Panc1 (cell line): ENCODE data around the gene SLC35G2. TPM values are rescaled to one million over a fixed set of nuclear protein-coding genes. Genes with fewer than 3 reads are reported as not detected.
"Not testable (repeated sequence)": the region's sequence is repeated elsewhere in the genome, so short reads cannot be mapped to it uniquely, and the experiment has no call there.

ENCODE experiments used
- ATAC-seq: fragments of 200-7000 bp; cut with Tn5 transposase; 2 replicates; pipeline ENCODE4 v1.9.1; 2020; ENCODE audit warnings: mild to moderate bottlenecking, moderate library complexity
- BruUV-seq: library from RNA; stranded (reverse); fragments of 400-500 nt; replicated peaks from 2 replicates; lab custom pipeline; 2021; lab: Mats Ljungman, UMichigan
- CTCF ChIA-PET: fragments of 300-600 bp; sonication (Branson Sonifier 250); formaldehyde crosslinking; loops from one replicate; lab custom pipeline; 2022; ENCODE audit warnings: antibody characterized with exemption; lab: Charles Lee
- POLR2A ChIA-PET: fragments of 300-600 bp; sonication (Branson Sonifier 250); formaldehyde crosslinking; loops from one replicate; lab custom pipeline; 2022; ENCODE audit warnings: antibody characterized with exemption; lab: Charles Lee
- DNase-seq: peaks from one replicate; pipeline ENCODE4 v3.0.0-alpha.2; 2010; ENCODE audit warnings: low read depth, low spot score
- H3K27ac ChIP-seq: 2 replicates; pipeline ENCODE4 v1.5.1; 2011; ENCODE audit warnings: mild to moderate bottlenecking, low read length, inconsistent platforms
- H3K27me3 ChIP-seq: fragments of 200-500 bp; sonication (Bioruptor generic); 2 replicates; pipeline ENCODE4 v1.6.0; 2014; ENCODE audit warnings: low read length, inconsistent platforms; ENCODE audit not compliant: control insufficient read depth, insufficient read depth
- H3K36me3 ChIP-seq: fragments of 200-500 bp; sonication (Bioruptor generic); 2 replicates; pipeline ENCODE4 v1.5.1; 2014; ENCODE audit warnings: inconsistent platforms, mild to moderate bottlenecking, low read length, moderate library complexity; ENCODE audit not compliant: control insufficient read depth, insufficient read depth
- H3K4me1 ChIP-seq: 2 replicates; pipeline ENCODE4 v1.5.1; 2011; ENCODE audit warnings: inconsistent platforms, mild to moderate bottlenecking, low read length, moderate library complexity; ENCODE audit not compliant: control insufficient read depth, insufficient read depth
- H3K4me3 ChIP-seq, 2 experiments: 2 replicates each; pipeline ENCODE4 v1.5.1; 2011 to 2012; ENCODE audit warnings: low read depth in 2 of 2, low read length in 2 of 2, mild to moderate bottlenecking in 2 of 2, inconsistent platforms in 1 of 2, moderate library complexity in 1 of 2
- H3K9me3 ChIP-seq: fragments of 200-500 bp; sonication (Bioruptor generic); 2 replicates; pipeline ENCODE4 v1.5.1; 2014; ENCODE audit warnings: low read depth, mild to moderate bottlenecking, inconsistent platforms, low read length, moderate library complexity; ENCODE audit not compliant: control insufficient read depth, insufficient read depth
- CTCF ChIP-seq: fragments of 450-650 bp; IDR thresholded peaks from 2 replicates; pipeline ENCODE4 v1.5.1; 2017; ENCODE audit warnings: mild to moderate bottlenecking
- POLR2AphosphoS5 ChIP-seq: IDR thresholded peaks from 2 replicates; pipeline ENCODE4 v1.6.1; 2012; ENCODE audit warnings: mild to moderate bottlenecking, low read depth, low read length, moderate library complexity
- SIN3A ChIP-seq: IDR thresholded peaks from 2 replicates; pipeline ENCODE4 v1.6.1; 2012; ENCODE audit warnings: low read depth, mild to moderate bottlenecking, low read length, moderate library complexity, borderline replicate concordance; ENCODE audit not compliant: insufficient read depth
- TCF7L2 ChIP-seq: IDR thresholded peaks from 2 replicates; pipeline ENCODE4 v1.6.1; 2011; ENCODE audit warnings: mild to moderate bottlenecking, low read depth, low read length, inconsistent platforms
- in situ Hi-C: cut with HindIII; loops from 2 replicates; pipeline ENCODE4 v1.10.0; 2016; ENCODE audit warnings: low sequenced_read_pairs, low pct_unique_long_range_greater_than_20kb
- intact Hi-C: fragments of 100-400 bp; cut with micrococcal nuclease; formaldehyde crosslinking; loops from one replicate; pipeline ENCODE4 v1.10.0; 2022; ENCODE audit not compliant: unreplicated experiment
- total RNA-seq: library from RNA; stranded (reverse); gene quantifications from one replicate; pipeline ENCODE4 v1.2.1, GENCODE V29; 2021; ENCODE audit not compliant: unreplicated experiment
- TF ChIP-seq, protein P1 (sequence below), 2 experiments: IDR thresholded peaks; 2 replicates each; pipeline ENCODE4 v1.6.1; 2011 to 2012; ENCODE audit warnings: low read depth in 2 of 2, control low read depth in 1 of 2, low read length in 1 of 2, mild to moderate bottlenecking in 1 of 2, moderate library complexity in 1 of 2; ENCODE audit not compliant: insufficient read depth in 1 of 2

Gene SLC35G2
- total RNA-seq, 1 experiment from 2014 or later = 15.0 TPM

DNA sequence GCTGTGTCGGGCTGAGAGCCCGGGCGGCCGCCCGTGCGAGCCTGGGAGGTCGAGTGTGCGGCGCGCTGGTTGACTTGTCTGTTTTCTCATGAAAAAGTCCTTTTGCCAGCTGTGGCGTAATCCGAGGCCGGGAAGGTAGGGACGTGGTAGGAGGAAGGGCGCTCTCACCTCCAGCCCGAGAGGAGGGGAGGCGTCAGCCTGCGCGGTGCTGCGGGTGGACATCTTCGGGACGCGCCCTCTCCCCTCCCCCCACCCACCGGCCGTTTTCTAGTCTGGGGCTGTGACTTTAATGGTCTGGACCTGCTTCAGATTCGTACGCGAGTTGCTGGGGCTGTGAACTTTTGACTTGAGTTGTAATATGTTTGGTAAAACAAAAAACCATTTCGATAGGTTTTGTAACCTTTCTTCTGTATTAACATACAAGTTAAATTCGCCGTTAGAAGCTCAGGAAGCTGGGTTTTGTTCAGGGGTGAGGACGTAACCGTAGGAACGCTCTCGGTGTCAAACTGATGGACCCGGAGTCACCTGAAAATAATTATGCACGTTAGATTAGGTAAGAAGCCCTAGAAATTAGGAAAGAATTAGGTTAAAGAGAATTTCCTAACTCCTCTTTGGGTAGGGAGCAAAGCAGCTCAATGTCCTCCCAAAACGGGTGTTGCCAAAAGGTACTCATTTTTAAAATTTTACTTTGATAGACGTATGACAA, 43.8 kb downstream of the SLC35G2 start:
- DNase-seq (no peak), ATAC-seq (peak; percentile 56)
- ChIA-PET POLR2A (interaction anchor here (0.6 to 1.2 kb wide), 2 partner anchors 86 to 111 kb away, joined by 4 read pairs; partner anchors contain the start of gene STAG1), CTCF (interaction anchor here (0.5 to 1.3 kb wide), 2 partner anchors 94 to 151 kb away, joined by 3 to 6 read pairs; no protein-coding TSS in a partner anchor)
- in situ Hi-C loops = no loop called here
- TF ChIP-seq POLR2AphosphoS5 (no peak), SIN3A (no peak; the same call in 1 of the 2 replicates), CTCF (no peak), TCF7L2 (no peak)
- TF ChIP-seq, protein P1, sequence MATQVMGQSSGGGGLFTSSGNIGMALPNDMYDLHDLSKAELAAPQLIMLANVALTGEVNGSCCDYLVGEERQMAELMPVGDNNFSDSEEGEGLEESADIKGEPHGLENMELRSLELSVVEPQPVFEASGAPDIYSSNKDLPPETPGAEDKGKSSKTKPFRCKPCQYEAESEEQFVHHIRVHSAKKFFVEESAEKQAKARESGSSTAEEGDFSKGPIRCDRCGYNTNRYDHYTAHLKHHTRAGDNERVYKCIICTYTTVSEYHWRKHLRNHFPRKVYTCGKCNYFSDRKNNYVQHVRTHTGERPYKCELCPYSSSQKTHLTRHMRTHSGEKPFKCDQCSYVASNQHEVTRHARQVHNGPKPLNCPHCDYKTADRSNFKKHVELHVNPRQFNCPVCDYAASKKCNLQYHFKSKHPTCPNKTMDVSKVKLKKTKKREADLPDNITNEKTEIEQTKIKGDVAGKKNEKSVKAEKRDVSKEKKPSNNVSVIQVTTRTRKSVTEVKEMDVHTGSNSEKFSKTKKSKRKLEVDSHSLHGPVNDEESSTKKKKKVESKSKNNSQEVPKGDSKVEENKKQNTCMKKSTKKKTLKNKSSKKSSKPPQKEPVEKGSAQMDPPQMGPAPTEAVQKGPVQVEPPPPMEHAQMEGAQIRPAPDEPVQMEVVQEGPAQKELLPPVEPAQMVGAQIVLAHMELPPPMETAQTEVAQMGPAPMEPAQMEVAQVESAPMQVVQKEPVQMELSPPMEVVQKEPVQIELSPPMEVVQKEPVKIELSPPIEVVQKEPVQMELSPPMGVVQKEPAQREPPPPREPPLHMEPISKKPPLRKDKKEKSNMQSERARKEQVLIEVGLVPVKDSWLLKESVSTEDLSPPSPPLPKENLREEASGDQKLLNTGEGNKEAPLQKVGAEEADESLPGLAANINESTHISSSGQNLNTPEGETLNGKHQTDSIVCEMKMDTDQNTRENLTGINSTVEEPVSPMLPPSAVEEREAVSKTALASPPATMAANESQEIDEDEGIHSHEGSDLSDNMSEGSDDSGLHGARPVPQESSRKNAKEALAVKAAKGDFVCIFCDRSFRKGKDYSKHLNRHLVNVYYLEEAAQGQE (IDR thresholded peaks at IDR 0.05; ENCODE audit: insufficient read depth in 1 of 2, low read depth in 2 of 2, low read length in 1 of 2) = no peak
- Histone ChIP-seq H3K4me3 (peak overlapping the region; percentile 80 to 98), H3K4me1 (peaks cover 9% of the 10 kb centered on the region), H3K27me3 (no peaks in the 10 kb centered on the region), H3K27ac (peak overlapping the region; percentile 95), H3K36me3 (no peaks in the 10 kb centered on the region), H3K9me3 (no peaks in the 10 kb centered on the region)
- BruUV-seq = no TSS peak
- intact Hi-C loops = loop anchor here (5.0 kb wide), 1 partner anchor 110 kb away; the partner anchor contains the start of gene STAG1

GRCh38 chr3:136869282-136869681, 50.4 kb downstream of the SLC35G2 start:
- no peak for TF ChIP-seq TCF7L2
- TF ChIP-seq CTCF = no peak
- TF ChIP-seq SIN3A = no peak
- no peak for TF ChIP-seq POLR2AphosphoS5
- TF ChIP-seq, protein P1 (IDR thresholded peaks at IDR 0.05; ENCODE audit: insufficient read depth in 1 of 2, low read depth in 2 of 2, low read length in 1 of 2) = no peak
- Histone ChIP-seq H3K27me3 (no peaks in the 10 kb centered on the region), H3K4me1 (no peaks in the 10 kb centered on the region), H3K27ac (no peak overlapping the region), H3K4me3 (no peak overlapping the region), H3K9me3 (no peaks in the 10 kb centered on the region), H3K36me3 (no peaks in the 10 kb centered on the region)
- in situ Hi-C loops = no loop called here
- CTCF ChIA-PET = no interaction called here
- intact Hi-C loops = no loop called here
- BruUV-seq = no TSS peak
- ATAC-seq (no peak), DNase-seq (no peak)
- POLR2A ChIA-PET = no interaction called here

DNA sequence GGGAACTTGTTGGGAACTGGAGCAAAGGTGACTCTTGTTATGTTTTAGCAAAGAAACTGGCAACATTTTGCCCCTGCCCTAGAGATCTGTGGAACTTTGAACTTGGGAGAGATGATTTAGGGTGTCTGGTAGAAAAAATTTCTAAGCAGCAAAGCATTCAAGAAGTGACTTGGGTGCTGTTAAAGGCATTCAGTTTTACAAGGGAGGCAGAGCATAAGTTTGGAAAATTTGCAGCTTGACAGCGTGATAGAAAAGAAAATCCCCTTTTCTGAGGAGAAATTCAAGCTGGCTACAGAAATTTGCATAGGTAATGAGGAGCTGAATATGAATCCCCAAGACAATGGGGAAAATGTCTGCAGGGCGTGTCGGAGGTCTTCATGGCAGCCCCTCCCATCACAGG, 53.3 kb downstream of the SLC35G2 start:
- H3K4me3 ChIP-seq, H3K27ac ChIP-seq, H3K4me1 ChIP-seq, POLR2A ChIA-PET, BruUV-seq, H3K36me3 ChIP-seq, H3K9me3 ChIP-seq, DNase-seq, in situ Hi-C loops, intact Hi-C loops, CTCF ChIA-PET, H3K27me3 ChIP-seq, ATAC-seq: not testable (repeated sequence)
